Measurements from ENCODE around the gene MED26.

MED26 gene

GRCh38 chr19:16532440-16533234, 95.4 kb downstream of the MED26 start:
- Histone ChIP-seq H3K23ac (ENCODE audit: low read depth, low read length, poor library complexity) (no peak overlapping the region), H2BK5ac (ENCODE audit: low read length) (no peak overlapping the region), H2AK5ac (ENCODE audit: low read depth, low read length) (no peak overlapping the region), H3K14ac (ENCODE audit: low read length) (peak overlapping the region; percentile 38), H3K27ac (replicated peaks; ENCODE audit: low read length) (no peak overlapping the region), H3K27me3 (ENCODE audit: control insufficient read depth in 3 of 3, insufficient read depth in 3 of 3, low read depth in 1 of 3, low read length in 3 of 3) (no peaks in the 10 kb centered on the region), H2BK12ac (ENCODE audit: low read length) (no peak overlapping the region), H2AFZ (ENCODE audit: low read length) (no peak overlapping the region), H2BK120ac (ENCODE audit: low read depth, low read length) (peak overlapping the region; percentile 81), H3K9me3 (replicated peaks in 1 of 2; ENCODE audit: control insufficient read depth in 2 of 2, insufficient read depth in 1 of 2, low read depth in 1 of 2, low read length in 2 of 2) (peaks cover 0 to under 1% of the 10 kb centered on the region in 2 donors), H3K4me1 (ENCODE audit: control insufficient read depth in 2 of 2, insufficient read depth in 1 of 2, low read depth in 1 of 2, low read length in 2 of 2) (no peaks in the 10 kb centered on the region), H3K18ac (ENCODE audit: low read length) (no peak overlapping the region), H4K8ac (ENCODE audit: low read depth, low read length) (no peak overlapping the region), H2BK15ac (ENCODE audit: low read length) (no peak overlapping the region), H4K91ac (ENCODE audit: low read depth, low read length, poor library complexity) (no peak overlapping the region), H3K4me2 (ENCODE audit: insufficient read depth, low read length, poor library complexity, severe bottlenecking) (no peak overlapping the region), H3K9ac (ENCODE audit: low read depth, low read length, poor library complexity) (peak overlapping the region; percentile 60), H3K4me3 (ENCODE audit: low read length in 2 of 2) (peak overlapping the region in 1 of 2 donors; percentile 34), H3K79me1 (ENCODE audit: low read depth, low read length) (peaks cover 17% of the 10 kb centered on the region), H3K4ac (ENCODE audit: low read length) (no peak overlapping the region), H3K36me3 (replicated peaks in 1 of 2; ENCODE audit: control insufficient read depth in 2 of 2, insufficient read depth in 2 of 2, low read length in 2 of 2) (peaks cover 68 to 100% of the 10 kb centered on the region in 2 donors)
- no CpG with 5 or more reads among the region's 47 CpGs for WGBS, 2 donors (ENCODE audit: extremely low coverage in 2 of 2, insufficient read length in 2 of 2, insufficient replicate concordance in 1 of 2)
- no peak for DNase-seq (ENCODE audit: low spot score)

GRCh38 chr19:16531380-16531669, 96.7 kb downstream of the MED26 start:
- H3K4ac ChIP-seq (ENCODE audit: low read length): no peak overlapping the region
- peaks cover 74 to 100% of the 10 kb centered on the region in 2 donors for H3K36me3 ChIP-seq (replicated peaks in 1 of 2; ENCODE audit: control insufficient read depth in 2 of 2, insufficient read depth in 2 of 2, low read length in 2 of 2)
- no peak overlapping the region for H3K4me2 ChIP-seq (ENCODE audit: insufficient read depth, low read length, poor library complexity, severe bottlenecking)
- no peaks in the 10 kb centered on the region for H3K4me1 ChIP-seq (ENCODE audit: control insufficient read depth in 2 of 2, insufficient read depth in 1 of 2, low read depth in 1 of 2, low read length in 2 of 2)
- no CpG with 5 or more reads among the region's 12 CpGs for WGBS, 2 donors (ENCODE audit: extremely low coverage in 2 of 2, insufficient read length in 2 of 2, insufficient replicate concordance in 1 of 2)
- no peak overlapping the region for H2BK5ac ChIP-seq (ENCODE audit: low read length)
- no peak overlapping the region for H2BK120ac ChIP-seq (ENCODE audit: low read depth, low read length)
- peaks cover 0 to 2% of the 10 kb centered on the region in 2 donors for H3K9me3 ChIP-seq (replicated peaks in 1 of 2; ENCODE audit: control insufficient read depth in 2 of 2, insufficient read depth in 1 of 2, low read depth in 1 of 2, low read length in 2 of 2)
- H3K18ac ChIP-seq (ENCODE audit: low read length): no peak overlapping the region
- H3K4me3 ChIP-seq (ENCODE audit: low read length in 2 of 2): no peak overlapping the region
- peaks cover 16% of the 10 kb centered on the region for H3K79me1 ChIP-seq (ENCODE audit: low read depth, low read length)
- no peak overlapping the region for H3K14ac ChIP-seq (ENCODE audit: low read length)
- H2BK12ac ChIP-seq (ENCODE audit: low read length): no peak overlapping the region
- H3K27me3 ChIP-seq (ENCODE audit: control insufficient read depth in 3 of 3, insufficient read depth in 3 of 3, low read depth in 1 of 3, low read length in 3 of 3): no peaks in the 10 kb centered on the region
- H2AFZ ChIP-seq (ENCODE audit: low read length): no peak overlapping the region
- no peak overlapping the region for H3K27ac ChIP-seq (replicated peaks; ENCODE audit: low read length)
- no peak overlapping the region for H3K9ac ChIP-seq (ENCODE audit: low read depth, low read length, poor library complexity)
- no peak overlapping the region for H2BK15ac ChIP-seq (ENCODE audit: low read length)
- H4K91ac ChIP-seq (ENCODE audit: low read depth, low read length, poor library complexity): no peak overlapping the region
- no peak overlapping the region for H2AK5ac ChIP-seq (ENCODE audit: low read depth, low read length)
- DNase-seq (ENCODE audit: low spot score): no peak
- peak overlapping the region; percentile 43 for H3K23ac ChIP-seq (ENCODE audit: low read depth, low read length, poor library complexity)
- no peak overlapping the region for H4K8ac ChIP-seq (ENCODE audit: low read depth, low read length)

- Histone ChIP-seq H2AFZ (ENCODE audit: low read length) (no peak overlapping the region), H2BK5ac (ENCODE audit: low read length) (no peak overlapping the region), H3K9me3 (replicated peaks in 1 of 2; ENCODE audit: control insufficient read depth in 2 of 2, insufficient read depth in 1 of 2, low read depth in 1 of 2, low read length in 2 of 2) (peaks cover 0 to 2% of the 10 kb centered on the region in 2 donors), H3K9ac (ENCODE audit: low read depth, low read length, poor library complexity) (no peak overlapping the region), H3K4me3 (ENCODE audit: low read length in 2 of 2) (no peak overlapping the region), H2BK15ac (ENCODE audit: low read length) (no peak overlapping the region), H3K79me1 (ENCODE audit: low read depth, low read length) (peaks cover 13% of the 10 kb centered on the region), H3K4ac (ENCODE audit: low read length) (no peak overlapping the region), H3K23ac (ENCODE audit: low read depth, low read length, poor library complexity) (peak overlapping the region; percentile 43), H2BK12ac (ENCODE audit: low read length) (no peak overlapping the region), H3K27me3 (ENCODE audit: control insufficient read depth in 3 of 3, insufficient read depth in 3 of 3, low read depth in 1 of 3, low read length in 3 of 3) (no peaks in the 10 kb centered on the region), H4K91ac (ENCODE audit: low read depth, low read length, poor library complexity) (no peak overlapping the region), H3K27ac (replicated peaks; ENCODE audit: low read length) (no peak overlapping the region), H3K4me1 (ENCODE audit: control insufficient read depth in 2 of 2, insufficient read depth in 1 of 2, low read depth in 1 of 2, low read length in 2 of 2) (no peaks in the 10 kb centered on the region), H3K14ac (ENCODE audit: low read length) (no peak overlapping the region), H3K18ac (ENCODE audit: low read length) (no peak overlapping the region), H3K4me2 (ENCODE audit: insufficient read depth, low read length, poor library complexity, severe bottlenecking) (no peak overlapping the region), H3K36me3 (replicated peaks in 1 of 2; ENCODE audit: control insufficient read depth in 2 of 2, insufficient read depth in 2 of 2, low read length in 2 of 2) (peaks cover 76 to 100% of the 10 kb centered on the region in 2 donors), H2BK120ac (ENCODE audit: low read depth, low read length) (no peak overlapping the region), H4K8ac (ENCODE audit: low read depth, low read length) (no peak overlapping the region), H2AK5ac (ENCODE audit: low read depth, low read length) (no peak overlapping the region)
- WGBS, 2 donors (ENCODE audit: extremely low coverage in 2 of 2, insufficient read length in 2 of 2, insufficient replicate concordance in 1 of 2): no CpG with 5 or more reads among the region's 43 CpGs
- no peak for DNase-seq (ENCODE audit: low spot score)
Measured at GRCh38 chr19:16530540-16531379, 97.2 kb downstream of the MED26 start.

Data from neuronal stem cell (in vitro differentiated cells).